Mucosa of descending colon (tissue), 3 donors: ENCODE measurements around the gene FAM168A. TPM values are rescaled to one million over a fixed set of nuclear protein-coding genes. Genes with fewer than 3 reads are reported as not detected.

Source experiments
- ATAC-seq: fragments of 200-7000 bp; cut with Tn5 transposase; one replicate; pipeline ENCODE4 v1.9.1; 2020; ENCODE audit warnings: mild to moderate bottlenecking, moderate library complexity
- DNase-seq, 3 donors: peaks; one replicate each; pipeline ENCODE4 v3.0.0-alpha.2; 2020
- H3K36me3 ChIP-seq: fragments of 200-600 bp; one replicate; pipeline ENCODE4 v1.8.0; 2021; ENCODE audit warnings: low read depth, mild to moderate bottlenecking
- H3K4me1 ChIP-seq: fragments of 200-600 bp; one replicate; pipeline ENCODE4 v1.8.0; 2021; ENCODE audit warnings: low read depth, mild to moderate bottlenecking
- H3K4me3 ChIP-seq: fragments of 200-600 bp; one replicate; pipeline ENCODE4 v1.8.0; 2021; ENCODE audit warnings: mild to moderate bottlenecking
- H3K9me3 ChIP-seq: fragments of 200-600 bp; one replicate; pipeline ENCODE4 v1.8.0; 2021; ENCODE audit warnings: mild to moderate bottlenecking
- CTCF ChIP-seq: fragments of 200-600 bp; IDR thresholded peaks from one replicate; pipeline ENCODE4 v1.8.0; 2022; ENCODE audit warnings: antibody characterized with exemption, mild to moderate bottlenecking
- intact Hi-C, 2 donors: fragments of 100-400 bp; cut with DNase I in 1 of 2; cut with micrococcal nuclease in 1 of 2; formaldehyde crosslinking; loops; one replicate each; pipeline versions ENCODE4 v1.11.0 to v1.11.1; 2022; cut with DNase I, micrococcal nuclease
- total RNA-seq, 3 donors: library from RNA; stranded (reverse); fragmentation: NEBNext Ultra II Directional in 2 of 3; extraction: Animal tissue kit (Norgen Biotek cat#: 25700) in 2 of 3; gene quantifications; one replicate each; pipeline versions ENCODE4 v1.2.1 to v1.2.4, GENCODE V29; 2021 to 2023
- donor health status: DM: no; HTN: no; CAD: no; lungs with moderate emphysema.
- donor health status: DM: no; HTN: no; CAD: no.
- donor health status: DM: no; HTN: yes; CAD: no.

The FAM168A gene
- total RNA-seq, 3 donors from 2014 or later = 16.6 to 46.4 (median 19.9) TPM

DNA sequence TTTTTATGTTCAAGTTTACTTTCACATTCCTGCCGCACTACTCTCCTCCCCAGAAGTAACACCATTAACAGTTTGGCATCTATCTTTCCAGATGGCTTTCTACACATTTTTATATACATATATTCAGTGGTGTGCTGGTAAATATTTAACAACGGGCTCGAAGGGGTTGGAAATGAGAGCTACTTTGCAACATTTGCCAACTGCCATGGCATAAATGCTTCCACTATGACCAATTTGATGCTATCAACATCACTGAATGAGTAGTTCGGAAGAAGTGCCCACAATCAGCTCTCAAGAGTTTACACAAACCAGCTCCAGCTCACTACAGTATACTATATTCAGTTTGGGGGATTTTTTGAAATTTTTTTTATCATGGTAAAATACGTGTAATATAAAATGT lies 166.5 kb downstream of the FAM168A start:
- H3K4me3 ChIP-seq = no peak overlapping the region
- no peaks in the 10 kb centered on the region for H3K4me1 ChIP-seq
- ATAC-seq (no peak), DNase-seq (no peak)
- no peak for TF ChIP-seq CTCF
- intact Hi-C loops = no loop called here
- no peaks in the 10 kb centered on the region for H3K36me3 ChIP-seq
- no peaks in the 10 kb centered on the region for H3K9me3 ChIP-seq

GRCh38 chr11:73430326-73430725 lies 167.6 kb downstream of the FAM168A start:
- H3K4me3 ChIP-seq = no peak overlapping the region
- no peak for DNase-seq
- H3K9me3 ChIP-seq = no peaks in the 10 kb centered on the region
- no peak for ATAC-seq
- intact Hi-C loops = no loop called here
- H3K36me3 ChIP-seq = no peaks in the 10 kb centered on the region
- no peaks in the 10 kb centered on the region for H3K4me1 ChIP-seq
- TF ChIP-seq CTCF = no peak

GRCh38 chr11:73429121-73429750 lies 168.7 kb downstream of the FAM168A start:
- no peaks in the 10 kb centered on the region for H3K36me3 ChIP-seq
- H3K4me3 ChIP-seq = no peak overlapping the region
- DNase-seq (no peak), ATAC-seq (no peak)
- H3K4me1 ChIP-seq = no peaks in the 10 kb centered on the region
- H3K9me3 ChIP-seq = no peaks in the 10 kb centered on the region
- intact Hi-C loops = no loop called here
- no peak for TF ChIP-seq CTCF

DNA sequence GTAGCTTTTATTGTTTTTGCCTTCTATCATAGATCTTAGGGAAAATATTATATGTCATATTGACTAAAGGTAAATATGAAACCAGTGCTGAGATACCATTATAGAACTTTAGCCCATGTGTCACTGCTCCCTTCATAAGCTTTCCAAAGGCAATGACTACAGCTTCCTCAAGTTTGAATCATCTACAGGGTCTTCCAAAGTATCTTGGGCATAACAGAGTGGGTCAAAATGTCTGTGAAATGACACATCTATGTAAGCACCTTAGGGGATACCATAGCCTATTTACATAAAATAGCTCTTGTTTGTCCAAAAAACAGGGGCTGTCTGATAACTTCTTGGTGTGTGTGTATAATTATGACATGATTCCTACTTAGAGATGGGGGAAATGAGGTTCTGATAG lies 169.2 kb downstream of the FAM168A start:
- Histone ChIP-seq H3K4me1 (no peaks in the 10 kb centered on the region), H3K9me3 (no peaks in the 10 kb centered on the region), H3K36me3 (no peaks in the 10 kb centered on the region), H3K4me3 (no peak overlapping the region)
- no peak for TF ChIP-seq CTCF
- intact Hi-C loops = no loop called here
- DNase-seq = no peak
- no peak for ATAC-seq

DNA sequence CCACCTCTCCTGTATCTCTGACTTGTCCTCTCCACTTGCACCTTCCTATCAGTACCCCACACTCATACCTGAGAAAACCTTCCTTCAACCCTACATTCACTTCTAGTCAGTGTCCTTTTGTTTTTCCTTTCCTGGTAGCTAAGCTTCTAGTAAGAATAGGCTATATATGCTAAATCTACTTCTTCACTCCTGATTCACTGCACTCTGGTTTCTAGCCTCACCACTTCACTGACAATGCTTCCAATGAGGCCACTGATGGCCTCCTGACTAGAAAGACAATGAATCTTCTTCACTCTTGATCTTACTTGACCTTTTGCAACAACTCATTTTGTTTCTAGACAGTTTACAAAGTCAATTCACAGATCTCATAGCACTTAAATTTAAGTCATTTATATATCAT lies 169.7 kb downstream of the FAM168A start:
- H3K4me1 ChIP-seq = no peaks in the 10 kb centered on the region
- H3K9me3 ChIP-seq = no peaks in the 10 kb centered on the region
- intact Hi-C loops = no loop called here
- ATAC-seq = no peak
- TF ChIP-seq CTCF = no peak
- H3K36me3 ChIP-seq = no peaks in the 10 kb centered on the region
- DNase-seq = no peak
- no peak overlapping the region for H3K4me3 ChIP-seq
